ENCODE results near the gene CCR1.

CCR1 gene

DNA sequence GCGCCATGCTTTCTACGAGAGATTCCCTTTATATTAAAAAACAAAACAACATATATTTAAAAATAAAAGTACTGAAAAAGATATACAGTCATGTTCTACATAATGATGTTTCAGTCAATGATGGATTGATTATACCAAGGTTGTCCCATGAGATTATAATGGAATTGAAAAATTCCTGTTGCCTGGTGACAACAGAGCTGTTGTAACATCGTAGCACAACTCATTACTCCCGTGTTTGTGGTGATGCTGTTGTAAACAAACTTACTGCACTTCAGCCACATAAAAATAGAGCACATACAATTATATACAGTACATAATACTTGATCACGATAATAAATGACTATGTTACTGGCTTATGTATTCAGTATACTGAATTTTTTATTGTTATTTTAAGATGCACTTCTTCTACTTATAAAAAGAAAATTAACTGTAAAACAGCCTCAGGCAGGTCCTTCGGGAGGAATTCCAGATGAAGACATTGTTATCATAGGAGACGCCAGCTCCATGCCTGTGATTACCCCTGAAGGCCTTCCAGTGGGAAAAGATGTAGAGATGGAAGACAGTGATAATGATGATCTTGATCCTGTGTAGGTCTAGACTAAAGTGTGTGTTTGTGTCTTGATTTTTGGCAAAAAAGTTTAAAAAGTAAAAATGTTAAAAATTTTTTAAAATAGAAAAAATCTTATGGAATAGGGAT is 11.7 kb downstream of the CCR1 start:
- no peak for TF ChIP-seq CTCF (IDR thresholded peaks at IDR 0.05; ENCODE audit: extremely low read depth, insufficient read depth, missing control alignments)
- in situ Hi-C loops (cut with MboI; ENCODE audit: low pct_unique_long_range_greater_than_20kb, low sequenced_read_pairs, unreplicated experiment): no loop called here
- no peak for DNase-seq (ENCODE audit: low spot score)

- DNase-seq (ENCODE audit: low spot score): no peak
- in situ Hi-C loops (cut with MboI; ENCODE audit: low pct_unique_long_range_greater_than_20kb, low sequenced_read_pairs, unreplicated experiment): no loop called here
- no peak for TF ChIP-seq CTCF (IDR thresholded peaks at IDR 0.05; ENCODE audit: extremely low read depth, insufficient read depth, missing control alignments)
Measured at GRCh38 chr3:46194868-46195553, 13.1 kb downstream of the CCR1 start.

- no peak for TF ChIP-seq CTCF (IDR thresholded peaks at IDR 0.05; ENCODE audit: extremely low read depth, insufficient read depth, missing control alignments)
- DNase-seq (ENCODE audit: low spot score): no peak
- in situ Hi-C loops (cut with MboI; ENCODE audit: low pct_unique_long_range_greater_than_20kb, low sequenced_read_pairs, unreplicated experiment): no loop called here
Measured at GRCh38 chr3:46193436-46193835, 14.7 kb downstream of the CCR1 start.

DNA sequence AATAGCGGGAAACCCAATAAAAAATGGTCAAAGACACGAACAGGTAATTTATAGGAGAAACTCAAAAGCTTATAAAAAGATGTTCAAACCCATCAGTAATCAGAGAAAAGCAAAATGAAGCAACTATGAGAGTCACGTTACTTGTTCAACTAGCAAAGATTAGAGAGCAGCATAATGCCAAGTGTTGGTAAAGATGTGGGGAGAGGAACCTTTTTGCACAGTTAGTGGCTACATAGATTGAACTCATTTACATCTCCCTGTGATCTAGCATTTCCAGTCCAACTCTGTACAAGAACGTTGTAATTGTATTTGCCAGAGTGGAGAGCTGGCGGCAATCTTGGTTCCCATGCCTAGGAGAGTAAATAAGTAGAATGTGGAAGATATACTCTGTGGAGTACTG is 15.2 kb downstream of the CCR1 start:
- in situ Hi-C loops (cut with MboI; ENCODE audit: low pct_unique_long_range_greater_than_20kb, low sequenced_read_pairs, unreplicated experiment): no loop called here
- no peak for TF ChIP-seq CTCF (IDR thresholded peaks at IDR 0.05; ENCODE audit: extremely low read depth, insufficient read depth, missing control alignments)
- DNase-seq (ENCODE audit: low spot score): no peak

- DNase-seq (ENCODE audit: low spot score): no peak
- in situ Hi-C loops (cut with MboI; ENCODE audit: low pct_unique_long_range_greater_than_20kb, low sequenced_read_pairs, unreplicated experiment): no loop called here
- no peak for TF ChIP-seq CTCF (IDR thresholded peaks at IDR 0.05; ENCODE audit: extremely low read depth, insufficient read depth, missing control alignments)
Measured at GRCh38 chr3:46191730-46192129, 16.4 kb downstream of the CCR1 start.

GRCh38 chr3:46188708-46189107 is 19.4 kb downstream of the CCR1 start:
- no peak for TF ChIP-seq CTCF (IDR thresholded peaks at IDR 0.05; ENCODE audit: extremely low read depth, insufficient read depth, missing control alignments)
- in situ Hi-C loops (cut with MboI; ENCODE audit: low pct_unique_long_range_greater_than_20kb, low sequenced_read_pairs, unreplicated experiment): no loop called here
- DNase-seq (ENCODE audit: low spot score): no peak

Measured in GM13977 (cell line).